Activated naive CD4-positive, alpha-beta T cell treated with anti-CD3 and anti-CD28 coated beads, Interleukin-2, amount 10 ng/mL, durations not matched to agents 5 hours and 36 hours (primary cell): ENCODE data around the gene ARV1. TPM values are rescaled to one million over a fixed set of nuclear protein-coding genes. Genes with fewer than 3 reads are reported as not detected.

ENCODE experiments used
- total RNA-seq, 2 experiments: library from RNA; stranded (reverse); gene quantifications; one replicate each; pipeline ENCODE4 v1.2.3, GENCODE V29; 2021

The ARV1 gene
- 10 to 100 TPM; 12.5 to 13.1 TPM for total RNA-seq

GRCh38 chr1:230978491-230979388 lies at the start of gene ARV1, which contains the start of gene TTC13:
Gene ARV1, plus strand, starts transcription at chr1:230979094. Its CDS starts 12 bp downstream, at chr1:230979106.
Gene TTC13, minus strand, starts transcription at chr1:230978861. Its CDS starts 31 bp downstream, at chr1:230978830.

GRCh38 chr1:231040019-231040799 lies 61.3 kb downstream of the ARV1 start, which contains the start of gene FAM89A:
Gene FAM89A, minus strand, starts transcription at chr1:231040254. Its CDS starts 43 bp downstream, at chr1:231040211.

Other genes starting within 250 kb of the ARV1 start
- not detected for gene CAPN9, start 231.7 kb upstream of the ARV1 start, total RNA-seq
- gene C1orf198, start 110.6 kb upstream of the ARV1 start, total RNA-seq = 1 to 10 TPM; 1.7 to 1.8 TPM
- 10 to 100 TPM; 45.5 to 47.0 TPM for gene TTC13, start 233 bp upstream of the ARV1 start, total RNA-seq
- gene FAM89A, start 61.2 kb downstream of the ARV1 start, total RNA-seq = 1 to 10 TPM; 5.1 to 8.6 TPM
- not detected for gene TRIM67, start 183.0 kb downstream of the ARV1 start, total RNA-seq